SK-N-DZ (cell line): Measurements from ENCODE around the gene GRAMD1B.
"Not testable (repeated sequence)": the region's sequence is repeated elsewhere in the genome, so short reads cannot be mapped to it uniquely, and the experiment has no call there.

Experiments used
- DNase-seq: peaks from one replicate; pipeline ENCODE4 v3.0.0-alpha.2; 2015; ENCODE audit warnings: low spot score

The GRAMD1B gene

GRCh38 chr11:123562829-123563228, 132.8 kb downstream of the GRAMD1B start:
- DNase-seq, result no peak

DNA sequence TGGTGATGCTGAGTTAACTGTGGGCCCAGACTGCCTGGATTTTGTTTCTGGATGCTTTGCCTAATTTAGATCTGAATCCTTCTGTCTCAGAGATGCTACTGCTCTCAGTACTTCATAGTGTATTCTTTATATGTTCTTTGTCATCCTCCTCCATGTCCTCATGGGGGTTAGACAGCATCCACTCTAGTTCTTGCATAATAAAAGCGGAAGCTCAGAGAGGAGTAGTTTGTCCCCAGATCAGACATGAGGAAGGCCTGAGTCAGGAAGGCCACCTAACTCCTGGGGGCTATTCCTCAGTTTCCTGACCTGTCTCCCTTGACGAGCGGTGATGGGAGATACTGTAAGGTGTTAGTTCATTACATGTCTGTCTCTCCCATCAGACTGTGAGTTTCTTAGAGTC, 134.2 kb downstream of the GRAMD1B start:
- no peak for DNase-seq

GRCh38 chr11:123566852-123567251, 136.8 kb downstream of the GRAMD1B start:
- DNase-seq, result no peak

- no peak for DNase-seq
These were observed 137.4 kb downstream of the GRAMD1B start for GRCh38 chr11:123567466-123567865.

DNA sequence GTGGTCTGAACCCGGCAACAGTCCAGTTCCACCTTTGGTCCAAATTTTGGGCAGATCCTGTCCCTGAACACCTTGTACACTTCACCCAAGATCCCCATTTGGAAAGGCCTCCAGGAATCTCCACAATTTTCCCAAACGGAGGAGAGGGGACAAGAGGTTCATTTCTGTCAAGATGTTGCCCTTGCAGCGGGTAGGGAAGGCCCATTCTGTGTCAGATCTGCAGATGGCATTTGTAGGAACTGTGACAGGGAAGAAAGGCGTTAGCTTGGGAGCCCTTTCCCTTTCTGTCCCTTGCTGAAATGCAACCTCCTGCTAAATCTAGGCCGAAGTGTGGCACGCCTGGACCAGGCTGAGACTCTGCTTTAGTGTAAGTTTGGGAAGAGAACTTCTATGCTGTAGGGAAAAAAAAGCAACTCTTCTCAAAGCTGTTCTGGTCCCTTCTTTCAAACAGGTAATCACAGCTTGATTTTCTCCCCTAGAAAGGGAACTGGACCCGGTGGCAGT, 138.3 kb downstream of the GRAMD1B start:
- no peak for DNase-seq

DNA sequence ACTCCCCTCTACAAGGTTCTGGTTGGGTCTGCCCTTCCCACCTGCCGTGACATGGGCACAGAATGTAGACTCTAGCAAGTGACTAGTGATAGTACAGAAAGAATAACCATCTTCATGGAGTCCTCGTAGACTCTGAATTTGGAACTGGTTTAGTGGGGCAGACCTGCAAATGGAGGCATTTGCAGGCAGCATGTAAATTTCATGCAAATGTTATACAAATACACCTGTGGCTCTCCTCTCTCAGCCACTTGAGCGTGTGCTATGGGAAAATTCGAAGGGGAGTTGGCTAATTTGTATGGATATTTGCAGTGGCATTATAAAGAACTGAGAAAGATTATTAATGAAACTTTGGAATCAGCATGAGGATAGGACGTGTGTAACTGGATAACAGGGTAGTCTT, 139.3 kb downstream of the GRAMD1B start:
- DNase-seq, result no peak

GRCh38 chr11:123570939-123571580, 141.0 kb downstream of the GRAMD1B start:
- DNase-seq, result no peak

DNA sequence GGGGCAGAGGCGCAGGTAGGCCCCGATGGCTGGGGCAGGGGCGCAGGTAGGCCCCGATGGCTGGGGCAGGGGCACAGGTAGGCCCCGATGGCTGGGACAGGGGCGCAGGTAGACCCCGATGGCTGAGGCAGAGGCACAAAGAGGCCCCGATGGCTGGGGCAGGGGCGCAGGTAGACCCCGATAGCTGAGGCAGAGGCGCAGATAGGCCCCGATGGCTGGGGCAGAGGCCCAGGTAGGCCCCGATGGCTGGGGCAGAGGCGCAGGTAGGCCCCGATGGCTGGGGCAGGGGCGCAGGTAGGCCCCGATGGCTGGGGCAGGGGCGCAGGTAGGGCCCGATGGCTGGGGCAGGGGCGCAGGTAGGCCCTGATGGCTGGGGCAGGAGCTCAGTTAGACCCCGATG, 142.7 kb downstream of the GRAMD1B start:
- DNase-seq, result not testable (repeated sequence)

DNA sequence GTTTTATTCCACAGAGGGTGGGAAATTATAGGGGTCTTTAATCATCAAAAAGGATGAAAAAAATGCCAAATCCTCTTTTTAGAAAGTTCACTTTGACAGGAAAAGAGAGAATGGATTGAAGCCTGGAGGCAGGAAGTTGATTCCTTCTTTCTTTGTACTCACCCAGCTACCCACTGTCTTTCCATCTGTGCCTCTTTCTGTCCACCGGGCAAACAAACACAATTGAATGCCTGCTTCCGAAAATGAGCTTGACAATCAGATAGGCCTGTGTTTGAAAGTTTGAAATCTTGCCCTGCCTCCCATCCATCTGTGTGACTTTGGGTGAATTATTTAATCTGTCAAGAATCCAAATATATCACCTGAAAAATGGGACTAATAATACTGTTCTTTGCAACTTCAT, 143.2 kb downstream of the GRAMD1B start:
- DNase-seq, result no peak

DNA sequence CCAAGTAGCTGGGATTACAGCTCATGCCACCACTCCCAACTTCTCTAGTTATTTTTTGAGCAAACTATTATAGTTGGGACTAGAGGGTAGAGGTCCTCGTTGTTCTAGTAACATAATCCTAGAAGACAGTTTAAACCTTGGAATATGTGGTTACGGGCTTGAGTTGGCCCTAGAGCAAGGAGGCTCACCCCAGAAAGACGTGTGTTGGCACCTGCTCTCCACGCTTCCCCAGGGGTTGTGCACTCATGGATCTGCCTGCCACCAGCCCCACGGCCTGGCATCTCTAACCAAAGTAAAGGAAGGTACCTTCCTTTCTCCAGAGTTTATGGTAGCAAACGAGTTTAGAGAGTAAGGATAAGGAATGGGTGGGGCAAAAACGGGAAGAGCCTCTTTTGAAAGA, 145.4 kb downstream of the GRAMD1B start:
- no peak for DNase-seq

DNA sequence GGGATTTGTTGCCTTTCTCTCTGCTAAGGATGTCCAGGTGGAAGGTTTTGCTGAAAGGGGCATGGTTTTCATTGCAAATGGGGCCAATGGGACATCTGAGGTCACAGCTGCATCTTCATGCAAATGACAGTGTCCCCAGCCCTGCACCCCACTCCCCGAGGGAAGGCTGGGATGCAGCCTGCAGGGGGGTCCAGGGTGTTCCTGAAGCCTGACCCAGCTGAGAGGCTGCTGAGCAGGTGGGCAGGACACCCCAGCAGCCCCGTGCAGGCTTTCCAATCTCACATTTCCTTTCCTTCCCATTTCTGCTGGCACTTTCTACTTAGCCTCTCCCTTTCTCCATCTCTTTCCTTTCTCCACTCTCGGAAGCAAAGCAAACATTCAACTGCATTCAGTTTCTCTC, 146.0 kb downstream of the GRAMD1B start:
- DNase-seq, result no peak

GRCh38 chr11:123576501-123576900, 146.4 kb downstream of the GRAMD1B start:
- DNase-seq, result no peak

GRCh38 chr11:123577081-123577598, 147.1 kb downstream of the GRAMD1B start:
- DNase-seq, result peak; percentile 26

- DNase-seq, result no peak
These were observed 148.9 kb downstream of the GRAMD1B start for GRCh38 chr11:123578778-123579481.

GRCh38 chr11:123579482-123579812, 149.4 kb downstream of the GRAMD1B start:
- DNase-seq, result no peak

- DNase-seq, result no peak
These were observed 150.1 kb downstream of the GRAMD1B start for GRCh38 chr11:123580137-123580536.

DNA sequence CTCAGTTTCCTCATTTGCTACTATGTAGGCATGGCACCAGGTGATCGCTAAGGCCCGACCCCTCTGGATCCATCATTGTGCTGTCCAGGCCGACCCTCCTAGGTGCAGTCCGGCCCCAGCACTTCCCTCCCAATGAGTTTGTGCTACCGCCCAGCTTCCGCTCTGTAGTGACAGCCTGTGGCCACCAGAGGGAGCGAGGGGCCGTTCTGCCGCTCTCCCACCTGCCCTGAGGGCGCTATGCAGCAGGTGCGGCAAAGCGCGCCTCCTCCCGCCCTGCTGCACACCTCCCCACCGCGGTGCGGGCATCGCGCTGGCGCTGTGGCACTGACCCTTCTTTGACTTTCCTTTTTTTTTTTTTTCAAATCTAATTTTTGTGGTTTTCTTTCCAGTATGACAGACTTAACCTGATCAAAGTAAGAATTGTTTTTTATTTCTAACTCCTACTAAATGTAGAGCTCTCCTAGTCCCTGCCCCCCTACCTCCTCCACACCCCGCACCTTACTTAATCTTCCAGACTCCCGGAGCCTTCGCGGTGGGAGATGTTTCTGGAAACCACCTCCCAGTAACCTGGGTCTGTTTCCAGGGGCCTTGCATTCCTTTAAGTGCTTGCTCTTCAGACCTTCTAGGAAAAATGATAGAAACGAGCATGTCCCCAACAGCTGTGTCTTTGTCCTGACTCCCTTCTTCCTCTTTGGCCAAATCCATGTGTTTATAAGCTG, 150.6 kb downstream of the GRAMD1B start:
- DNase-seq, result peak; percentile 24

GRCh38 chr11:123581651-123582399, 151.8 kb downstream of the GRAMD1B start:
- no peak for DNase-seq

DNA sequence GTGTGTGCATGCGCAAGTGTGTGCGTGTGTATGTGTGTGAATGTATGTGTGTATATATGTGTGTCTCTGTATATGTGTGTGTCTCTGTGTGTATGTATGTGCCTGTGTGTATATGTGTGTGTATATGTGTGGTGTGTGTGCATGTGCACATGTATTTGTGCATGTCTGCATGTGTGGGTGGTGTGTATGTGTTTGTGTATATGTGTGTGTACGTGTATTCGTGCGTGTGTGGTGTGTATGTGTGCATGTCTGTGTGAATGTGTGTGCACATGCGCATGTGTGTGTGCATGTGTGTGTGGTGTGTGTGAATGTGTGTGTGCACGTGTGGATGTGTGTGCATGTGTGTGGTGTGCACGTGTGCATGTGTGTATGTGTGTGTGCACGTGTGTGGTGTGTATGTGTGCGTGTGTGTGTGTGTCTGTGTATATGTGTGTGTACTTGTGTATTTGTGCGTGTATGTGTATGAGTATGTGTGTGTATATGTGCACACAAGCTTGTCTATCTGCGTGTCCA, 153.0 kb downstream of the GRAMD1B start:
- no peak for DNase-seq

DNA sequence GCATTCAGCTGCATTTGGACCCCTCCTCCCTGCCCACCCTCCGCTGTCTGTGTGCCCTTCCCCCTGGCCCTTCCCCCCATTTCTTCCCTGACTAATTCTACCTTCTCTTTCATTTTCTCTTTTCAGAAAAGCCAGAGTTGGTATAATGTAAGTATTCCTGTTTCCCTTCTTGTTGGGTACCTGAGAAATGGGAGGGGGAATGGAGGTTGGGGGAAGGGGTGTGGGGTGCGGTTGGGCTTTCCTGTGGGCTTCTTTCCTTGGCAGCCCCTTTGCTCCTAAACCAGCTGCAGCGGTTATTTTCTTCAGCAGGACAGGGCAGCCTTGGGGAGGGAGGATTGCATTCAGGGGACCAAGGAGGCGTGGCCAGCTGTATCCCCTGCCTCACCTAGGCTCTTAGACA, 154.1 kb downstream of the GRAMD1B start:
- DNase-seq, result no peak

DNA sequence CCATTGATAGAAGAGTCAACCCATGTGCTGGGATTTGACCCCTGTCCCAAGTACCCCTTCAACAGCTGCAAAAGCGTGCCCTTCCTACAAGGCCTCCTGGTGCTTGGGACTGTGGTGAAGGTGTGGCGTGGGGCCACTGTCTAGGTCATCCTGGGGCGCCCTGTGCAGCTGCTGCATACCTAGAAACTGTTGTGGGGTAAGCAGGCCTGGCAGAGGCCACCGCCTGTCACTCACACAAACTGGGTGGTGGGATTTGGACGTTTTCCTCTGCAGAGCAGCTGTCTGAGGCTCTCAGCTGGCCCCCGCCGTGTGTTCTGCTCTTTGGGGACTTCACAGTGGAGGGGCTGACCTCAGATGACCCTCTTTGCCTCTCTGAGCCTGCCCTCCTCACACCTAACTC, 154.7 kb downstream of the GRAMD1B start:
- no peak for DNase-seq

GRCh38 chr11:123585206-123585605, 155.1 kb downstream of the GRAMD1B start:
- DNase-seq, result no peak
